ENCODE data around the gene CDKN2C.

CDKN2C gene

GRCh38 chr1:50964863-50965262 is 5.2 kb upstream of the CDKN2C start:
- DNase-seq (ENCODE audit: low read depth, low spot score) = no peak

GRCh38 chr1:50966991-50967390 is 3.1 kb upstream of the CDKN2C start:
- DNase-seq (ENCODE audit: low read depth, low spot score) = no peak

GRCh38 chr1:50967416-50968157 is 2.5 kb upstream of the CDKN2C start:
- DNase-seq (ENCODE audit: low read depth, low spot score) = no peak

GRCh38 chr1:50968158-50968820 is 1.8 kb upstream of the CDKN2C start:
- DNase-seq (ENCODE audit: low read depth, low spot score) = peak; percentile 42

- no peak for DNase-seq (ENCODE audit: low read depth, low spot score)
Measured at GRCh38 chr1:50968821-50969610, 1.0 kb upstream of the CDKN2C start.

- DNase-seq (ENCODE audit: low read depth, low spot score) = no peak
Measured at GRCh38 chr1:50970509-50970887, 453 bp downstream of the CDKN2C start.

- DNase-seq (ENCODE audit: low read depth, low spot score) = no peak
Measured at GRCh38 chr1:50970931-50971582, 1.0 kb downstream of the CDKN2C start.

- DNase-seq (ENCODE audit: low read depth, low spot score) = no peak
Measured at GRCh38 chr1:50971748-50972305, 1.8 kb downstream of the CDKN2C start.

GRCh38 chr1:50972766-50973165 is 2.7 kb downstream of the CDKN2C start:
- no peak for DNase-seq (ENCODE audit: low read depth, low spot score)

- no peak for DNase-seq (ENCODE audit: low read depth, low spot score)
Measured at GRCh38 chr1:50973255-50973654, 3.2 kb downstream of the CDKN2C start.

- DNase-seq (ENCODE audit: low read depth, low spot score) = no peak
Measured at GRCh38 chr1:50973875-50974617, 4.0 kb downstream of the CDKN2C start.

GRCh38 chr1:50974618-50974935 is 4.5 kb downstream of the CDKN2C start:
- DNase-seq (ENCODE audit: low read depth, low spot score) = no peak

- DNase-seq (ENCODE audit: low read depth, low spot score) = no peak
Measured at GRCh38 chr1:50975436-50975835, 5.4 kb downstream of the CDKN2C start.

- no peak for DNase-seq (ENCODE audit: low read depth, low spot score)
Measured at GRCh38 chr1:50976111-50976889, 6.3 kb downstream of the CDKN2C start.

GRCh38 chr1:50976890-50977574 is 7.0 kb downstream of the CDKN2C start:
- no peak for DNase-seq (ENCODE audit: low read depth, low spot score)

GRCh38 chr1:50977575-50978143 is 7.6 kb downstream of the CDKN2C start:
- no peak for DNase-seq (ENCODE audit: low read depth, low spot score)

- DNase-seq (ENCODE audit: low read depth, low spot score) = no peak
Measured at GRCh38 chr1:50978144-50978851, 8.3 kb downstream of the CDKN2C start.

- no peak for DNase-seq (ENCODE audit: low read depth, low spot score)
Measured at GRCh38 chr1:50978852-50979781, 9.1 kb downstream of the CDKN2C start.

All from activated naive CD8-positive, alpha-beta T cell treated with anti-CD3 and anti-CD28 coated beads, Interleukin-2, amount 50 U/mL, for 16 hours (primary cell).